Fibroblast of skin of left biceps (primary cell): Measurements from ENCODE around the gene NOTCH1.

Experiments used
- DNase-seq, 2 experiments: peaks; one replicate each; pipeline ENCODE4 v3.0.0-alpha.2; 2013; ENCODE audit warnings: low read depth in 2 of 2

The NOTCH1 gene

DNA sequence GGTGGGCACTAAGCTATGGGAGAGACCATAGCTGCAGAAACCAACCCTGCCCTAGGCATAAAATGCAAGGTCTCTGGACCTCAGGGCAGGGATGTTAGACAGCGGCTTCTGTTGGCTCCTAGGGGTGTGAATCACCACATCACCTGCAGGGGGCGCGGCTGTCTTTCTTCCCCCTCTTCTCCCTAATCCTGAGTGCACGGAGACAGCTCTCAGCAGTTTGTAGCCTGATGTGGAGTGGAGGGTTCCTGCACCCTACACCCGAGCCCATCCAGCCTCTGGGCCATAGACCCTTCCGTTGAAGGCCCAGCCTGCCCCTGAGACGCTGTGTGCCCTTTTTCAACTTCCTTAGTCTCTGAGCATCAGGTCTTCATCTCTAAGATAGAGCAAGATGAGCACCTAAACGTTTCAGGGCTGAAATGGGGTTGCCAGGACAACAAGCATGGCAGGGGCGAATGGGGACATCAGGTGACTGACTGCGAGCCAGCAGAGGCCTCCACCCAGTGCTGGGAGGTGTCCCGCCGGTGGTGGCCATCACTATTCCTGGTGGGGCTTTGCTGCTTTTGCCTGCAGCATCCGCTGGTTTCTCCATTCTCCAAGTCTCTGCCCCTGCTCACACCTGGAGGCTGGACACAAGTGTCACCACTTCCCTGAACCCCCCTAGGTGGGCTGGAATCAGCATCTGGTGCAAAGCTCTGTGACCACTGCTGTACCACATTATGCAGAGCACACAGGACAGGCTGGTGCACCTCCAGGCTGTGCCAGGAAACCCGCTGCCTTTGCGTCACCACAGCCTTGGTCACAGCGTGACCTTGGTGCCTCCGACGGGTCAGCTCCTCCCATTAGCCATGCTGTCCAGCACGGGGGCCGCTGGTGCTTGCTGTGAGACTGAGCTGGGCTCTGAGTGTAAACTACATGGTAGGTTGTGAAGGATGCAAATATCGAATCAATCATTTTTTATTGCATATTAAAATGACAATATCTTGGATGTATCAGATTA, 60.5 kb downstream of the NOTCH1 start:
- DNase-seq = peak; percentile 23 to 46

DNA sequence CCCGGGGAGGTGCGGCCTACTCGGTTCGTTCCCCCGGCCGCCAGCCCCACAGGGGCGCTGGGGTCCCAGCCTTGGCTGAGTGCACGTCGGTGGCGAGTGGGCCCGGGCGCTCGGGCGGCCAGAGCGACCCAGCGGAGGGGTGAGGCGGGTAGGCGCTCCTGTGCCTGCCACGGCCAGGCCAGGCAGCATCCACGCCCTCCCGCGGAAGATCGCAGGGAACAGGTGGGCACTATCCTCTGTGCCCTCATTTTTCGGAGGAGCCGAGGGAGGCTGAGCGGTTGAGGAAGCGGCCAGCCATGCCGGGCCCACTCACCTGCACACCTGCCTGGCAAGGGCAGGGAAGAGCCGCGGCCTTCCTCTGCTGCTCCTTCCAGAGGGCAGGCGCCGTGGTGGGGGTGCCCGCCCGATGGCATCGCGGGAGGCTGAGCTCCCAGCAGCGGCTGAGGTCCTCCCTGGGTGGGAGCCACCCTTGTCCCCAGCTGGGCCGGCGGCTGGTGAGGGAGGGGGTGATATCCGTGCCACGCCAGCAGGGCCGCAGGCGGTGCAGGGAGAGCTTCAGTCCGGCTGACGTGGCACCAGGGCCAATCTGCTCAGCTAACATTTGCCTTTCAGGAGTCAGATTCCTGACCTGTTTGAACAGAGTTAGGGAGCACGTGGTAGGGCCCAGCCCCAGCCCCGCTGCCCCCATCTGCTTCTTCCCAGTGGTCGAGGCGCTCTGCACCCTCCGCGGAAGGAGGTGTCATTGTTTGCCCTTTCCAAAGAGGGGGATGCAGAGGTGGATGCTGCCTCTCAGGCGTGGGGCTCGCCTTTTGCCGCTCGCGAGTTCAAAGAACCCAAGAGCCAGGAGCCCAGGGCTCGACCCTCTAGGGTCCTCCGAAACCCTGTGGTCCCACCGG, 61.4 kb downstream of the NOTCH1 start:
- no peak for DNase-seq

DNA sequence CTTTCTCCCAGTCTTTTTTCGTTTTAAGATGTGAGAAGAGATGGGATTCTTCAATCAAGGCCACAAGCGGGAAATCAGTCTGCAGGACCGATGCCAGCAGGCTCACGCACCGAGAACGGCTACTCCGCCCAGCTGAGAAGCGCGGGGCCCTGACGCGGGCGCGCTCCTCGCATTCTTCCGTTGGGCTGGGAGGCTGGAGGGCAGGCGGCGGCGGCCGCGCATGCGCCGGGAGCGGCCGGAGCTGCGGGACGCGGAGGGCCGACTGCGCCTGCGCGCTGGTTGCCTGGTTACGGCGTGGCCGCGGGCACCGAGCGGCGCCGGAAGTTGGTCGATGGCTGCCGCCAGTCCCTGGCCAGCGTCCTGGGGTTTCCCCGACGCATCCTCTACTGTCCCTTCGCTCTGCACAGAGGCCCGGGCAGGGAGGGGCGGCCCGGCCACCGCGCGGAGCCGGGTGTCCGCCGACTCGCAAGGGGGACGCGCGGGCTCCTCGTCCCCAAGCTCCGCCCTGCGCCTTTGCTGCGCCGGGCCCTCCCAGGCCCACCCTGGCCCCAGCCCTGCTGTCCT, 62.2 kb downstream of the NOTCH1 start:
- DNase-seq = peak; percentile 65 to 70

DNA sequence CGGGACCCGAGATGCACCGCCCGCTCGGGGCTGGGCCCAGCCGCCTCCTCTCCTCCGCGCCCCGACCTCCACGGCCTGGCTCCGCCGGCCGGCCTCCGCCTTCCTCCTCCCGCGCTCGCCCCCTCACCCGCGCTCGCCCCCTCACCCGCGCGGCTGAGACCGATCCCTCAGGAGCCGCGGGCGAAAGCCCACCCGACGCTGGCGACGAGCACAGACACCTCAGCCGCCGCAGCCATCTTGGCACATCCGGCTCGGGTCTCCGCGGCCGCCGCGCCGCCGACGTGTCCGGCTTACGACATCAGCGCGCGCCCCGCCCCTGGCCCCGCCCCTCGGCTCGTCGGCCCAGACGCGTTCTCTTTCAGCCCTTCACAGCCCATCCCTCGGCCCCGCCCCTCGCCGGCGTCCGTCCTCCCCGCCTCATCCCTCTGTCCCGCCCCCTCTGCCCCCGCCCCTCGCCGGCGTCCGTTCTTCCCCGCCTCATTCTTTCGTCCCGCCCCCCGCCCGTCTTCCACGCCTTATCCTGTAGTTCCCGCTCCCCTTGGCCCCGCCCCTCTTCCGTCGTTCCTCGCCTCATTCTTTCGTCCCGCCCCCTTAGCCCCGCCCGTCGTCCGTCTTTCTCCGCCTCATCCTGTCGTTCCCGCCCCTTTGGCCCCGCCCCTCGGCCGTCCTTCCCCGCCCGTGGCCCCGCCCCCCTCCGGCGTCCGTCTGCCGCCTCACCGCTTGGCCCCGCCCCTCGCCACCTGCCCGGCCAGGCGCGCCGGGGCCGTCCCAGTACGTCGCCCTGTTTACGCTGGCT, 62.9 kb downstream of the NOTCH1 start, which contains the start of gene SEC16A:
Gene SEC16A (minus strand): TSS at position 248 of the 796 bp plus-strand sequence. CDS start 5,425 bp downstream, outside the sequence.
- peak; percentile 95 to 96 for DNase-seq

DNA sequence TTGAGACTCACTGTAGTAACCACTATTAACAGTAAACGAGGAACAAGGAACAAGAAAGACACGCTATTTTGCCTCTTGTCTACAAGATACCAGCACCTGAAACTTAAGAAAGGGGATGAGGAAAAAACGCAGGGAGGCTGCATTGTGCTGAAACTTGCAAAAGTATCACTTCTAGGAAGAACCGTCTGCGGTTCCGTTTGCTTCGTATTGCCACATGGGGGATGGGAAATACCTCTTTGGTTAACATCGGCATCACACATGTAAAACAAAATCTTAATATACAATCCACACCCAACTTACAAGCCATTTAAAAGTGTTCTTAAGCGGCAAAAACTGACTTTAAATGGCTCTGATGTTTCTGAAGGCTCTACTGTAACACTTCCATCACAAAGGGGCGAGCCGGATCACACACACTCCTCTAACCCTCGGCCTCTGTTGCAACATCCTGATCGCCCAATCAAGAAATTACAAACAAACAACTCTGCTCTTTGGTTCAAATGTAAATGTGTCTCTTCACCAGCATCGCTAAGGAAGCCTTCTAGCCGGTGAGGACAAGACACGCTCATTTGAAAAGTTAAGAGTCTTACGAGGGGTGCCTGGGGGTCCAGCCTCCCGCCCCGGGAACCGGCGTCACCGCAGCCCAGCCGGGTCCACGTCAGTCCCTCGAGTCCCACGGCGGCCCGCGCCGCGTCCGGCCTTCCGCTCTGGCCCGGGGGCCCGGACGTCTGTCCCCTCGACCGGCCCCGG, 63.6 kb downstream of the NOTCH1 start:
- no peak for DNase-seq

DNA sequence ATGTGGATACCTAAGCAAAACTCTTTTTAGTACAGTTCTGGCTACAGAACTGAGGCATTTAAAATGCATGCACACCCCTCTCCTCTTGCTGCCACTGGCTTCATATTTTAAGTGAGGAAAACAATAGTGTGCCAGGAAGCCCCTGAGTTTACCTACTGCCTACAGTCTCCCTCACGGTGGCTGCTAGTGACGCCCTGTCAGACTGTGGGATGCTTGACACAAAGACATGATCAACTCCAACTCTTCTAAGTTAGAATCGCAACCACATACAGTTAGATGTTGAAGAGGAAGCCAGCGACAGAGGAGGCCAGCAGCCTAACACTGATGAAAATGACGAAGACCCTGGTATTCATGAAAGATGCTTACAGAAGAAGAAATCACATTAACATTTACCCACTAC, 64.3 kb downstream of the NOTCH1 start:
- no peak for DNase-seq

DNA sequence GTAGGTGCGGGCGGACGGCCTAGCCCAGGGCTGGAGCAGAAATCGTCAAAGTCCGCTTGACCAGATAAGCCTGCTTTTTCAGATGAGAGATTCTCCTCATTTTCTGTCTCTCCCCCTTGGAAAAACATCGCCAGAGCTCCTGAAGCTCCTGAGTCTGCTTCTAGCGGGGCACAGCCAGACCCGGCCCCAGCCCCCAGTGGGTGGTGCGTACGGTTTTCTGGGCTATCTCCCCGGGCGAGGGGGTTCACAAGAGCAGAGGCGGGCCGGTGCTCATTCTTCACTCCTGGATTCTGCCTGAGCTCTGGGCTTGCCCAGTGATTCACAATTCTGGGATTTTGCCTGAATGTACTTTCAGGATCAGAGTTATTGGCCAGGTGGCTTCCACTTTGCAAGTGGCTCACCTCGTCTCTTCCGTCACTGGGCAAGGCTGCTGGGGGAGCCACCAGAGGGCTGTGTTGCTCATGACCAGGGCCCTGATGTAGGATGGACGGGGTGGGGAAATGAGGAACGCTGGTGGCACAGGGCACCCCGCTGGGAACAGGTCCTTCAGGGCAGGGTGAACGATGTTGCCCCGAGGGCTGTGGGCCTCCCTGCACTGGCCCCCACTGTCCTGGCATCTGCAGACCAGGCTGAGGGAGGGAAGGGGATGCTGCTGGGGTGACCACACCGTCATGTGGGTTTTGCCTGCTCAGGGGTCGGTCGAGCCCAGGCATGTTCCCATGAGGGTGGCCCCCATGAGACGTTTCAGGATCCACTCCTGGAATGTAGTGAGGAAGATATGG, 69.3 kb downstream of the NOTCH1 start:
- DNase-seq = no peak

DNA sequence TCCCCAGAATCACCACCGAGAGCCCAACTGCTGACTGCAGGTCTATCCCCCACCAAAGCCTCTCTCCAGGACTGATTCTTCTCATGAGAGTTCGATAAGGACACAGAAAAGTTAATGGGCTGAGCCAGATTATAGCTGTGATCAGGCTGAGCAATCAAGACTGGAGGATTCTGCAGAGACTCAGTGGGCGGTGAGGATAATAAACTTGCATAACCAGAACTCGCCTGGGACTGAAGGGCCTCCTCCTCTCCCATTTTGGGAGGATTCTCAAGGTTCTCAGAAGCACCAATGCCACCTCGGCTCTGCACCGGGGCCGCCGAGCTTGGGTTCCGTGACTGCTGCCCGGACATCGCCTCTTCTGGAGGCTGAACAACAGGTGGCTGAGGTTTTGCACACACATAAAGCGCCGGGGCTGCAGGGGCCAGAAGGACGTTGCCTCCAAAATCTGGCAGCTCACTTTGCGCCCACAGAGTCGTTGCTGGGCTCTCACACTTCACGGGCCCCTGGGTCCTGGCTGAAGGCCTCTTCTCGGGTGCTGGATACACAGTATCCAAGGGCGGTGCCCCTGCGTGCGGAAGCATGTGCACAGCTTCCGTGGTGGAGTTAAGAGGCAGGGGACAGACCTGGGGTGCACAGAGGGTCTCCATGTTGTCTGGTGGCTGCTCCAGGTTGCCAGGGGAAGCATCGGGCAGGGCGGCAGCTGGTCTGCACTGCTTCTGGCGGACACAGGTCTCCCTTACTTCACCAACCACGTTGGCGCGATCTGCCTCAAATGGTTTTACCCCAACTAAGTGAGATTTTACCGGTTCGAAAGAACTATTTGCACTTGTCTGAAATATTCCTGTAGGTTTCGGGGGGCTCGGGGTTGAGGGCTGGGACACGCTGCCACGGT, 70.6 kb downstream of the NOTCH1 start:
- DNase-seq = no peak

DNA sequence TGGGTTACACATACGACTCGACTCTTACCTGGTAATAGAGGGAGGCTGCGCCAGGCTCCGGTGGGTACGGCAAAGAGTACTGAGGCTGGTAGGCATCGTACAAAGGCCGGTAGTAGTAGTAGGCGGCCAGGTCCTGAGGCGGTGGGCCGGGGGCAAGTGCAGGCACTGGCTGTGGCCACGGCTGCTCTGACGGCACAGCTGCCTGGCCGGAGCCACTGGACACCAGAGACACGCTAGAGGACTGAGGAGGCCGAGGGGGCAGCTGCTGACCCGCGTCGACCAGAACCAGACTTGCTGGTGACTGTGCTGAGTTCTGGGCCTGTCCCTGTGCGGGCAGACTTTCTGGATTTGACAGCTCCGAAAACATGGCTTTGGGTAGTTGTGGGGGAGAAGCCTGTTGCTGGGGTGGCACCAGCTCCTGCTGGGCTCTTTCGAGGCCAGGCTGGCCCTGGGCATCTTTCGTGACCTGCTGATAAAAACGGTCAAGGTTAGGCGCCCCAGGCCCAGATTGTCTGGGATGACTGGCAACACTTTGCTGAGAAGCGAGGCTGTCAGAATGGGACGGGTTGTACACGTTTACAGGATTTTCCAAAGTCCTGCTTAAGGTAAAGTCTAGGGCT, 71.7 kb downstream of the NOTCH1 start:
- no peak for DNase-seq

DNA sequence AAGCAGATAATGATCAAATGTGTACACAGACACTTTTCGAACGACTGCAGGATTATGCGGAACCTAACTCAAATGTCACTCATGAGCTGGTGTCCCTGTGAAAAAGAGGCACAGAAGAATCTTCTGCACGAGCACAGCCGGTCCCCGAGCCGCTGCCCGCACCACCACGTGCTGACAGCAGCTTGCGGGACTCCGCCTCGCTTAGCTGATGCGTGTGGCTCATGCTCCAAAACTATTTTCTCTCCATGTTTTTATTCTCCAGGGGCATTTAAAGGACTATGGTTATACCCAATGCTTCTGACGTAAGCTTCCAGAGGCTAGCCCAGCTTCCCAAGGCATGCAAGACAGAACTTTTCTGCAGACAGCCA, 72.5 kb downstream of the NOTCH1 start:
- no peak for DNase-seq

DNA sequence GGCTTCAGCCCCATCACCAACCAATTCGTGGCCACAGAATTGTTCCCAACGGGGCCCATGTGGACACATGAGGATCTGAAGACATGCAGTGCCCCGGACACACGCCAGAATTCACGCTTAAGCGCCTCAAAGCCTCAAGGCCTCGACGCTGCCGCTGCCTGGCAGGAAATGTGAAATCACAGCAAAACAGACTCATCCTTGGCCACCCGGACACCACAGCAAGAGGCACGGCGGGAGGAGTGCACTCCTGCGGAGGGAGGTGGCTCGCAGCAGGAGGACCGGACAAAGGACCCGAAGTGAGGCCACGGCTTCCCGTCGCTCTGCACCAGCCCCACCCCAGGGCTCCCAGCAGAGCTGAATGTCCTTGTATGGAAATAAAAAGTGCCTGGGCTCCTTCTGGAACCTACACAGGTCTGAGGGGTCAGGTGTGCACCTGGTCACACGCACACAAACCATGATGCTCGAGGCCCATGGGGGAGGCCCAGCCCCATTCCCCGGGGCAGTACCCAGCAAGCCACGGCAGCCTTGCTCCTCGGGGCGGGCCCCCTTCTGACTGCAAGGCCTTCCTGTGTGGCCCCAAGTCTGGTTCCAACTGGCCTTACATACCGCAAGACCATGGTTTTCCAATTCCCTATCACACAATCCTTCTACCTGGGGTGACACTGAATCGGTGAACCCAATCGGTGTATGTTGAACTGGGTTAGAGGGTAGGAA, 73.1 kb downstream of the NOTCH1 start:
- no peak for DNase-seq

DNA sequence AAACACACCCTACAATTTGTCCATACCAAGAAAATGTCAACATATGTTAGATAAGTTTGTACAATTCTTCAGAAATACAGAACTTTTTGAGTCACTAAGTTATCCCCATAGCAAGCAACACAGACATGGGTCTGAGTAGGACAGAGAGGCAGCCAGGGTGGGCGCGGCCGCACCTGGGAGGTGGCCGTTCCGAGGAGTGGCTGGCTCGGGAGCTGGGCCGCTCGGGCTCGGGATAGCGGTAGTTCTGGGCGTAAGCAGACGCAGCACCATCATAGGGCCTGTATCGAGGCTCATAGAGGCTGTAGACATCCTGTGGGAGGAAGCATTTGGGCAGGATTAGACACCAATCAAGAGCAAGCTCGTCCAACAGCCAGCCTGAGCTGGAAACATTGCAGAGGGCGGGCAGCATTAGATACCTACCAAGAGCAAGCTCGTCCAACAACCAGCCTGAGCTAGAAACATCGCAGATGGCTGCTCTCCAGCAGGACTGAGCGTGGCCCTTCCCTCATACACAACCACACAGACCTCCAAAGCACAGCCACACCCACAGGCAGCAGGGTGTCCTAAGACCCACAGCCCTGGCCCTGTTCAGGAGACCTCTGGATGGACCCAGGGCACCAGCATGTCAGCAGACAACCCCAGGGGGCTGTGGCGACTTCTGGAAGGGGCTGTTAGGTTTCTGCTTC, 73.9 kb downstream of the NOTCH1 start:
- no peak for DNase-seq

DNA sequence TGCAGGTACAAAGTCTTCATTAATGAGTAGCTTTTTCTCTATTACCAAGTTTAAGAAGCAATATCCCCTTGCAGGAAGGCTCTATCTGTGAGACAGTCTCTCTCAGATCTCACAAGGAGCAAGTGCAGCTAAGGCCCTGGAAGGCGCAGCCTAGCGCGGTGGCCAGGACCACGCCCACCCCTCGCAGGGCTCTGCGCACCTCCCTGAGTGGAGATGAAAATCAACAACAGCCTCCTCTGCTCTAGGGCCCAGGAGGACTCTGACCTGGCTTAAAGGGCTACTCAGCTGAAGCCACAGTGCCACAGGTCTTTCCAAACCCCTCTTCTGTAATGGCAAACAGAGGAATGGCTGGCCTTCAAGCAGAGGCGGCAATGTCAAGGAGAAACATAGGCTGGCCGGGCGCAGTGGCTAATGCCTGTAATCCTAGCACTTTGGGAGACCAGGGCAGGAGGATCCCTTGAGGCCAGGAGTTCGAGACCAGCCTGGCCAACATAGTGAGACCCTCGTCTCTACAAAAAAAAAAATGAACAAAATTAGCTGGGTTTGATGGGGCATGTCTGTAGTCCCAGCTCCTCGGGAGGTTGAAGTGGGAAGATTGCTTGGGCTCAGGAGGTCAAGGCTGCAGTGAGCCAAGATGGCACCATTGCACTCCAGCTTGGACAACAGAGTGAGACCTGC, 74.9 kb downstream of the NOTCH1 start:
- no peak for DNase-seq

DNA sequence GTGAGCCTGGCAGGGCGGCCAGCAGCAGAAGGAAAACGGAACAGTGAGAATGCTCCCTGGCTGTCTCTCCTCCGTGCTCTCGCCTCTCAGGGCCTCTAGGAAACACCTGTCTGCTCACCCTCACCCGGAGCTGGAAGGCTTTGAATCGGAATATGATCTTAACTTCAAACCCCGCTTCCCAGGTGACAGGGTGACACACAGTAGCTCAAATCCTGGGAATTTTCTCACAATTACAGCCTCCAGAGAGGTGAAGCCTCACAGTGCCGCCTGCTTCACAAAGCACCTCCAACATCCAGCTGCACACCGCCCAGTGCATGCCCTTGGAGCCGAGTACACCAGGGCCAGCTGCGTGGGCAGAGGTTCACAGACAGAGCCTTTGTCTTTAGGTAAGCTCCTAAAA, 75.5 kb downstream of the NOTCH1 start:
- DNase-seq = no peak

DNA sequence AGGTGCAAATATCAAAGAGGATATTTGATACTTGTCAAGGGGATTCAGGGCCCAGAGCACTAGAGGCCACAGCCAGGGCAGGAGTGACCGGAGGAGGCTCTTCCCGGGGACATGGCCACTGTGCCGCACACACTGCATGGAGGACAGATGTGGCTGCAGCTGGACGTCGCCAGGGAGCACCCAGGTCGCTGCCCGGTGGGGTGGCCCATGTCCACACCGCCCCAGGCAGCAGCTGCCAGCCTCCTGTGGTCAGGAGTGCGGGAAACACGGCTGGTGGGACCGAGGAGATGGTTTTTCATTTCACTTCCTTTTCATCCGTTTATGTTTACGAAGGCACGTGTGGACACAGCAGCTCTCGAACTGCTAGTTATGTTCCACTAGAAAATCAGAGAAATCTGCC, 78.1 kb downstream of the NOTCH1 start:
- no peak for DNase-seq

DNA sequence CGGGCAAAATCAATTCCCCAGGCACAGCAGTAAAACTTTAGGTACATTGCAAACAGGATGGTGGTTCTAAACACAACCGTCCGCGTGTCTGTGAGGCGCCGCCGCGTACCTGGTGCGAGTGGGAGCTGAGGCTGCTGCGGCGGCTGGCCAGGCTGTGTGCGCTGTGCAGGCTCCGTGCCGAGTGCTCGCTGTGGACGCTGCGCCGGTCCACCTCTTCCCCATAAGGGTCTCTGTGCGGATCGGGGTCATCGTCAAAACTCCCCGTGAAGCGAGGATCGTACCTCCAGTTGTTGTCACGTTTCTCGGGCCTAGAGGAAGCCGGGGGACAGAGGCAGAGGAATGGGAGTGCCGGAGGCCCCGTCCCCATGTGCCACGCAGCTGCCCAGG, 79.7 kb downstream of the NOTCH1 start:
- no peak for DNase-seq
